Calu3 (cell line): ENCODE measurements around the gene FOXP1. TPM values are rescaled to one million over a fixed set of nuclear protein-coding genes. Genes with fewer than 3 reads are reported as not detected.

Experiments
- BruUV-seq: library from RNA; stranded (reverse); fragments of 400-500 nt; replicated peaks from 2 replicates; lab custom pipeline; 2021; lab: Mats Ljungman, UMichigan
- CTCF ChIA-PET: fragments of 300-600 bp; sonication (Branson Sonifier 250); formaldehyde crosslinking; loops from one replicate; lab custom pipeline; 2022; ENCODE audit warnings: antibody characterized with exemption; lab: Charles Lee
- DNase-seq: peaks from one replicate; pipeline ENCODE4 v3.0.0; 2022
- H3K27ac Mint-ChIP-seq: one replicate; pipeline ENCODE4 v1.8.0; 2022; ENCODE audit warnings: mixed read lengths; ENCODE audit not compliant: unreplicated experiment
- H3K27me3 Mint-ChIP-seq: one replicate; pipeline ENCODE4 v1.8.0; 2022; ENCODE audit warnings: mixed read lengths; ENCODE audit not compliant: unreplicated experiment
- H3K36me3 Mint-ChIP-seq: one replicate; pipeline ENCODE4 v1.8.0; 2022; ENCODE audit warnings: mild to moderate bottlenecking, moderate library complexity, mixed read lengths; ENCODE audit not compliant: insufficient read depth, unreplicated experiment
- H3K4me1 Mint-ChIP-seq: one replicate; pipeline ENCODE4 v1.8.0; 2022; ENCODE audit warnings: mild to moderate bottlenecking, low read depth, mixed read lengths; ENCODE audit not compliant: unreplicated experiment
- H3K4me3 Mint-ChIP-seq: one replicate; pipeline ENCODE4 v1.8.0; 2022; ENCODE audit warnings: mild to moderate bottlenecking, low read depth, moderate library complexity, mixed read lengths; ENCODE audit not compliant: unreplicated experiment
- H3K9me3 Mint-ChIP-seq: one replicate; pipeline ENCODE4 v1.8.0; 2022; ENCODE audit warnings: low read depth, mixed read lengths; ENCODE audit not compliant: unreplicated experiment
- CTCF ChIP-seq: fragments of 200-600 bp; IDR thresholded peaks from one replicate; pipeline ENCODE4 v1.8.0; 2022; ENCODE audit warnings: antibody characterized with exemption; ENCODE audit not compliant: unreplicated experiment
- intact Hi-C: fragments of 100-400 bp; cut with micrococcal nuclease; formaldehyde crosslinking; loops from one replicate; pipeline ENCODE4 v1.10.0; 2022; ENCODE audit not compliant: unreplicated experiment
- total RNA-seq: library from RNA; stranded (reverse); gene quantifications from 2 replicates; pipeline ENCODE4 v1.2.3, GENCODE V29; 2022

Gene FOXP1
- total RNA-seq, 1 experiment from 2014 or later = 82.8 TPM

- CTCF ChIA-PET = no interaction called here
- no peak overlapping the region for H3K4me3 Mint-ChIP-seq
- no peak overlapping the region for H3K27ac Mint-ChIP-seq
- DNase-seq = no peak
- intact Hi-C loops = no loop called here
- BruUV-seq = no TSS peak
- no peaks in the 10 kb centered on the region for H3K27me3 Mint-ChIP-seq
- no peaks in the 10 kb centered on the region for H3K36me3 Mint-ChIP-seq
- TF ChIP-seq CTCF = no peak
- H3K4me1 Mint-ChIP-seq = no peaks in the 10 kb centered on the region
- H3K9me3 Mint-ChIP-seq = no peaks in the 10 kb centered on the region
These were observed 407.7 kb downstream of the FOXP1 start for GRCh38 chr3:71175691-71176365.

DNA sequence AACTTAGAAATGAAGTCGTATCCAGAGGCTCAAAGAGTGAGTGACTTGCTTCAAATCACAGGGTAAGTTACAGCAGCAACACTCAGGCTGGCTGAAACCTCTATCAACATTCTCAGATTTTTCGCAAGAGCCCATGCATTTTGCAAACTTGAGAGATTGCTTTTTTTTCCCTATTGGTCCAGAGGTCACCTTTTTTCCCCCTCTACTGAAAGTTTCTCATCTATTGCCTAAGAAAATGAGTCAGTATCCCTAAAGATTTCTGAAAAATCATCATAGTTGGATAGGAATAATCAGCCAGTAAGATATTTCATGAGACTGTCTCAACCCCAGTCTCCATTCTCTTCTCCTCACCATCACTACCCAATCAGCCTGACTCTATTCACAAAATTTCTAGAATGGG, 410.6 kb downstream of the FOXP1 start:
- no TSS peak for BruUV-seq
- Mint-ChIP-seq H3K4me3 (no peak overlapping the region), H3K4me1 (no peaks in the 10 kb centered on the region), H3K36me3 (no peaks in the 10 kb centered on the region), H3K27me3 (no peaks in the 10 kb centered on the region), H3K9me3 (no peaks in the 10 kb centered on the region), H3K27ac (no peak overlapping the region)
- DNase-seq = no peak
- intact Hi-C loops = no loop called here
- TF ChIP-seq CTCF = no peak
- CTCF ChIA-PET = no interaction called here

DNA sequence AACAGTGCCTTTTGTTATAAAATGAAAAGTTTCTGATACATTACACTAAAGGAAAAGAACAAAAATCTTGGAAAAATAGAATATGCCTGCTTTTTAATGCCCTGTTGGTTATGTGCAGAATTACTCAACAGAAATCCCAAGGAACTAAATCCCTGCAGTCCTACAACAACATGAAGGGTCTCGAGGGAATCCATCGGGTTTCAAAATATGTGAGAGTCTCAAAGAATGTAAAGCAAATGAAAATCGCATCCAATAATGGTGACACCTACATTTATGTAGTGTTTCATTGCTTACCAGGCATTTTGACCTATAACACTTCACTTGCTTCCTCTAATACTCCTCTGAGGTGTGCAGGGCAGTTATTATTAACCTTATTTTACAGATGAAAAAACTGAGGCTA, 411.3 kb downstream of the FOXP1 start:
- Mint-ChIP-seq H3K4me3 (no peak overlapping the region), H3K9me3 (no peaks in the 10 kb centered on the region), H3K27me3 (no peaks in the 10 kb centered on the region), H3K4me1 (no peaks in the 10 kb centered on the region), H3K36me3 (no peaks in the 10 kb centered on the region), H3K27ac (no peak overlapping the region)
- TF ChIP-seq CTCF = no peak
- intact Hi-C loops = no loop called here
- DNase-seq = no peak
- no TSS peak for BruUV-seq
- CTCF ChIA-PET = no interaction called here

DNA sequence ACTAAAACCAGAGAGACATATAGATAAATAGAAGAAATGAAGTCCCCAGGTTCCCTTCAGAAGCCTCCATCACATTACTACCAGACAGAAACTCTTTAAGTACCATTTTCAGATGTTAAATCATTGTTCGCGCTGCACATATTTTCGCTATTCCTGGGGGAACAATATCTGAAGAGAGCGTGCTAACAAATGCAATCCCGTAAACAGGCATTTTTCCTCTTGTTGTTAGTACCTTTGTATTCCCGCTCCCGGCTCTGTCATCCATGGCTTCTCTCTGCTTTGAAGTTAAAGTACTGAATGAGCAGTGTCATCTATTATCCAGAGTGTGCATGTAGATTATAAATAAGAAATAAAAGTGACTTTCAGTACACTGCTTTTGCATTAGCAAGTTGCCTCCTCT, 412.3 kb downstream of the FOXP1 start:
- no peaks in the 10 kb centered on the region for H3K9me3 Mint-ChIP-seq
- H3K4me1 Mint-ChIP-seq = peaks cover 6% of the 10 kb centered on the region
- H3K4me3 Mint-ChIP-seq = no peak overlapping the region
- H3K27ac Mint-ChIP-seq = no peak overlapping the region
- no peak for DNase-seq
- TF ChIP-seq CTCF = no peak
- intact Hi-C loops = no loop called here
- no TSS peak for BruUV-seq
- H3K27me3 Mint-ChIP-seq = no peaks in the 10 kb centered on the region
- H3K36me3 Mint-ChIP-seq = no peaks in the 10 kb centered on the region
- CTCF ChIA-PET = no interaction called here
